DMS 273 treated with DMSO at 0.1 percent for 48 hours (cell line): ENCODE results near the gene AGO4.
"Not testable (repeated sequence)": the region's sequence is repeated elsewhere in the genome, so short reads cannot be mapped to it uniquely, and the experiment has no call there.

Experiments used
- DNase-seq: peaks from one replicate; lab custom pipeline; 2025; lab: John Stamatoyannopoulos, UW

Gene AGO4

DNA sequence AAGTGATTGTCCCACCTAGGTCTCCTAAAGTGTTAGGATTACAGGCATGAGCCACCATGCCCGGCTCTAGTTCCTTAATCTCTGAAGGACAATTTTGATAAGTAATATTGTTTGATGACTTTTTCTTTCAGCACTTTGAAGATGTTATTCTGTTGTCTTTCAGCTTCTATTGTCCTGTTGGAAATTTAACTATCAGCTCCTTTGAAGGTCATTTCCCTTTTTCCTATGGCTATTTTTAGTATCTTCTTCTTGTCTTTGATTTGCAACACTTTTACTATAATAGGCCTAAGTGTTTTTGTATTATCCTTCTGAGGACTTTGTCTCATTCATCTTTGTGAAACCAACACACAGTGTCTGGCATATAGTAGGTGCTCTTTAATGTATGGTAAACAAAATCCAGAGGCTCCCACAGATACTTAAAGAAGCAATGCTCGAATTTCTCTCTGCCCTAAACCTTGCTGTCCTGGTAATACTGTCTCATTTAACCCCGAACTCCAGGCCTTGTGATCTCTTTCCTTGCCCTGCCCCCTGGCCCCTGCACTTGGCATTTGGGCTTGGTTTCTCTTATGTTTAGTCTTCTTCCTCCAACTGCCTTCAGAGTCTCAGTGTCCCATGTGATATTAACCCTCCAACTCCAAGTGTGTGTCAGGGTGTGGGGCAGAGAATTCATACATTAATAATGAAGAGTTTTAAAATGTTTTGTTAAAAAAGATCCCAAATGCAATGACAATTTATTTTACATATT, 56.2 kb downstream of the AGO4 start:
- no peak for DNase-seq

DNA sequence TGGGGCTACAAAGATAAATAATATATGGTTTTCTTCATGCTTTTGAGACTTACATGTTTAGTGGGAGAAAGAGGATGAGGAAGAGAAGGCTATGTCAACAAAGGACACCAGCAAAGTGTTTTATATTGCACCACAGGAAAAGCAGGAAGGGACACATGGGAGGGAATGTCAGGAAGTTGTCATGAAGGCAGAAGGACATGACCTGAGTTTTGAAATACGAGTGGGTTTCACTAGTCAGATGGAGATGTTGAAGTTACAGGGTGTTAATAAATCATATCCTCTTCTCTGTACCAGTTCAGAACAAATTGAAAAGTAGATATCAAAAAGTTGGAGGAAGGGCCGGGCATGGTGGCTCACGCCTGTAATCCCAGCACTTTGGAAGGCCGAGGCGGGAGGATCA, 57.0 kb downstream of the AGO4 start:
- no peak for DNase-seq

DNA sequence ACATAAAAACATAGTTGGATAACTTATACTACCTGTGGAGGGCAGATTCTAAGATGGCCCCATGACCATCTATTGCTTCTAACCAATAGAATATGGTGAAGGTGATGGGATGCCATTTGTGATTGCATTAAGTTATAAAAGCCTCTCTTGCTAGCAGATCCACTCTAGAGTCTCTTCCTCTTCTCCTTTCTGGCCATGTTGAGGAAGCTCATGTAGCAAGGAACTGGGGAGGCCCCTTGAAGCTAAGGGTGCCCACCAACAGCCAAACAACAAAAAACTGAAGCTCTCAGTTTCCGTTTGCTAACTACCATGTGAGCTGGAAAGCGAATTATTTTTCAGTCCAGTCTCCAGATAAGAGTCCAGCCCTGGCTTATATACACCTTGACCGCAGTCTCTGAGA, 59.2 kb downstream of the AGO4 start:
- DNase-seq: no peak

DNA sequence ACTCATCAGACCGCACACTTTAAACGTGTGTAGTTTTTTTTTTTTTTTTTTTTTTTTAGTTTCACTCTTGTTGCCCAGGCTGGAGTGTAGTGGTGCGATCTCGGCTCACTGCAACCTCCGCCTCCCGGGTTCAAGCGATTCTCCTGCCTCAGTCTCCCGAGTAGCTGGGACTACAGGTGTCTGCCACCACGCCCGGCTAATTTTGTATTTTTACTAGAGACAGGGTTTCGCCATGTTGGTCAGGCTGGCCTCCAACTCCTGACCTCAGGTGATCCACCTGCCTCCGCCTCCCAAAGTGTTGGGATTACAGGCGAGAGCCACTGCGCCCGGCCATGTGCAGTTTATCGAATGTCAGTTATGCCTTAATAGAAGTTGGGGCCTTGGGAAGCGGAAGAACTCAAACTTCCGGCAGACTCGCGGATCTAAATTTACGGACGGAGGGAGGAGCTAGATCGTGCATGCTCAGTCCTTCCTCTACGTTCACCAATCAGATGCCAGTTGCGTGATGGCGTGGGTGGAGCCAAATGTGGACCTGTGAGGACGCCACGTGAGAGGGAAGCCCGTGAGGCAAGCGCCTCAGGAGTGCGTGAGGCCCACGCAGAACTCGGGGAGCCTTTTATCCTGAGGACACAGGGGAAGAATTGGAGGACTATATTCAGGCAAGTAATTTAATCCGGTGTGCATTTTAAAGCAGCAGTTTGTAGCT, 61.6 kb downstream of the AGO4 start:
- DNase-seq: not testable (repeated sequence)

DNA sequence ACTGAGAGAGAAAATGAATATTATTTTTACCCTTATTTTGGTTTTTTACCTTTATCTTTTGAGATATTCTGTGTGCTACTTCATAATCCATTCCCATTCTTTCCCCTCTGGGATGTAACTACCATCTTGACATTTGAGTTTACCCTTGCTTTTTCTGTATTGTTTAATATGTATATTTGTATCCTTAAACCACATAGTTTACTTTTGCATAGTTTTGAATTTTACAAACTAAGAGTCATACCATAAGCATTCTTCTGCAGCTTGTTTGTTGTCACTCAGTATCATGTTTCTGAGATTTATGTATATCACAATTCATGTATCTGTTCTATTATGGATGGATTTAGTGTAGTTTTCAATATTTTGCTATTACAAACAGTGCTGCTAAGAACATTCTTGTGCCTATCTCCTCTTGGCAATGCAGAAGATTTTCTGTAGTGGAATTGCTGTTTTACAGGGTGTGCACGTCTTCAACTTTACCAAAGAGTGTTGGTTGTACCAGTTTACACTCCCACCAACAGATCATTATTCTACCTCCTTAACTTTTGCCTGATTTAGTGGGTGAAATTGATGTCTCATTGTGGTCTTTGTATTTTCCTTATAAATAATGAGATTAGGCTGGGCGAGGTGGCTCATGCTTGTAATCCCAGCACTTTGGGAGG, 63.0 kb downstream of the AGO4 start:
- DNase-seq: no peak

DNA sequence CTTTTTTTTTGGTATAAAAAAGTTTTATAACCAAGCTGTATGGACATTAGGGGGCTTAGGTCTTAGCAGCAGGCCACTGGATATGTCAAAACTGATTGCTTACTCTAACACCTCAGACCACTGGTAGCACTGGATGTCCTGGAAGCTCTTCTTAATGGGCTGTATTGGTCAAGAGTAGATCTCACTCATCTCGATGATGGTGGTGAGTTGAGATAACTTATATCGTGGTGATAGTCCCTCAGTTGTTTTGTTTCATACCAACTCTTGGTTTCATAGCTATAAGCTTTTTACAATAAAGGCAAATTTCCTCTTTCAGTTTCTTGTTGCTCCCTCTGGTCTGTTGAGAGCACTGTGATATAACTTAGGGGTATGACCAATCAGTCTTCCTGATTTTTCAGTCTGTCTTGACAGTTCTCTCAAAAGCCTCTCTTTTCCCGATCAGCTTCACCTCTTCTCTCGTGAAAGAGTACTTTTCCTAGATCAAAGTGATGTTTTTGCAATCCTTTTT, 65.5 kb downstream of the AGO4 start:
- no peak for DNase-seq

DNA sequence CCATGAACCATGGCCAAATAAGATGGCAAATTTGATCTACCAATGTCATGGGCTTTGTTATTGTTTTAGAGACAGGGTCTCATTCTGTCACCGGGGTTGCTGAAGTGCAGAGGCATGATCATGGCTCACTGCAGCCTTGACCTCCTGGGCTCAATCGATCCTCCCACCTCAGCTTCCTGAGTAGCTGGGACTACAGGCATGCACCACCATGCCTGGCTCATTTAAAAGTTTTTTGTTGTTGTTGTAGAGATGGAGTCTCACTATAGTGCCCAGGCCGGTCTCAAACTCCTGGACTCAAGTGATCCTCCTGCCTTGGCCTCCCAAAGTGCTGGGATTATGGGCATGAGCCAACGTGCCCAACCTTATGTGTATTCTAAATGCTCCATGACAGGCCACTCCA, 66.3 kb downstream of the AGO4 start:
- not testable (repeated sequence) for DNase-seq

DNA sequence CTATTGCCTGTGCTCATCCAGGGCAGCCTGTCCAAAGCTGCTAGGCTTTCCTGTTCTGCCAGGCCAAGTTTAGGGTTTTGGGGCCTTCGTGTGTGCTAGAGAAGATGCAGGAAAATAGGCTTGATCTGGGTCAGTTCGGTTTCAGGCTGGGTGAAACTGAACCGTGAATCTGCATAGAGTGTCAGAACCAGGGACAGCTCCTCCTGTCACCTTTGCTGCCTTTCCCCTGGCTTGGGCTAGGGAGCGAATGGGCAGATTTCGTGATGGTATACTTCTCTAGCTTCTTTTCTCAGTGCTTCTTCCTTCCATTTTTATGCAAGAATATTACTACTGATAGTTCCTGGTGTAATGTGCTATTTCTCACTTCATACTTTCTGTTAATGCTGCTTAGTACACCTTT, 69.2 kb downstream of the AGO4 start:
- no peak for DNase-seq

DNA sequence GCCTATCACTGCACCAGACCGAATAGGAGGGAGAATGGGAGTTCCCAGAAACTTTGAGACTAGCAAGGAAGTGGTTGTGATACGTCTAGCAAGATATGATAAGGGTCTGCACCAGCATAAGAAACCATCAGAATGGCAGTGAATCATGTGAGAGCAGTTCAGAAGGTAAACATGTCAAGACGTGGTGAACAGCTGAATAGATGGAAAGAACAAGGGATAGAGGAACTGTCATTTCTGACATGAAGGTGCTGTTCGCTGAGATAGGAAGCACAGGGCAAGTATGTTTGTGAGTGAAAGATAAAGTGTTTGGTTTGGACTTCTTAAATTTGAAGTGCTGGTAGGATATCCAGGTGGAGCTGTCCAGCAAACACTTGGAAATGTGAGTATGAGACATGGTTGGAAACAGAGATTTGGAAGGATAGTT, 74.0 kb downstream of the AGO4 start:
- no peak for DNase-seq

DNA sequence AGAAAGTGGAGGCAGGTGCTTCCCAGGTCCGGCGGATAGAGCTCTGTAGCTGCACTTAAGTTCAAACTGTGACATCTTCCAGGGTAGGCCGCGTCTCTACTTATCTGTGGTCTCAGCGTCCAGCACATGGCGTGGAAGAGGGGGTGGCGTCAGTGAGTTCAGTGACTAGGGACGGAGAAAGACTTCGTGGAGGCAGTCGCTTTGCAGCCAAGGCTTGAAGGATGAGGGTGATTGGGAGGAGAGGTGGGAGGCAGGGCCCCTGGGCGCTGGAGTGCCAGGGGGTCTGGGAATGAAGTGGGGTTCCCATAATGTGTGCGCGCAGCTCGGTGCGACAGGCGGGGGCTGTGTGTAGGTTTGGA, 74.7 kb downstream of the AGO4 start:
- DNase-seq: no peak

DNA sequence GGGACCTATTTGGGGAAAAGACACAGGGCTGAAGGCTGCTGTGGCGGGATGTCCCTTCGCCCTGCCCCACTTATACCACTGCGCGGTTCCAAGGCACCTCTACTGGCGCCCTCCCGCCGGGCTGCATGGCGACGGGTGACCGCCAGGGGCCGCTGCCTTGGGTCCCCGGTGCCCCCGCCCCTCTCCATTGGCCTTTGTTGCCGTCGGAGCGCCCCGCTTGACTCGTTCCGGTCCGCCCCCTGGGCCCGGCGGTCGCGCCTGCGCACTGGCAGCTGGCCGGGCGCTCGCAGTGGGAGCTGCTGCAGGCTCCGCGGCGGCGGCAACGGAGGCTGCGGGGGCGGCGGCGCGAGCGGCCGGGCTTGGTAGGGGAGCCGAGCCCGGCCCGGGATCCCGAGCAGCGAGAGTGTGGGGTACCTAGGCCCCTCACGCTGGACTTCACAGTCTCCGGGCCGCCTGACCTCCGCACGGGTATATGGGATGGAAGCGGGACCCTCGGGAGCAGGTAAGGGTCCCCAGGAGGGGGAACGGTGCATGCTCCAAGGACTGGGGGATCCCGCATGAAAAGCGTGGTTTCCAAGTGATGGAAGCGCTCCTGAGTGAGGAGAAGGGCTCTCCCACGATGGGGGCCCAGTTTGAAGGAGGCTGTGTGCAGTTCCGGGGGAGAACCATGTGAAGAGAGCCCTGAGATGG, 75.3 kb downstream of the AGO4 start, which contains the start of gene AGO1:
TSS of gene AGO1 (plus strand) at position 265 of the 690 bp plus-strand sequence. CDS start at position 478, 213 bp downstream.
- peak; percentile 71 for DNase-seq

DNA sequence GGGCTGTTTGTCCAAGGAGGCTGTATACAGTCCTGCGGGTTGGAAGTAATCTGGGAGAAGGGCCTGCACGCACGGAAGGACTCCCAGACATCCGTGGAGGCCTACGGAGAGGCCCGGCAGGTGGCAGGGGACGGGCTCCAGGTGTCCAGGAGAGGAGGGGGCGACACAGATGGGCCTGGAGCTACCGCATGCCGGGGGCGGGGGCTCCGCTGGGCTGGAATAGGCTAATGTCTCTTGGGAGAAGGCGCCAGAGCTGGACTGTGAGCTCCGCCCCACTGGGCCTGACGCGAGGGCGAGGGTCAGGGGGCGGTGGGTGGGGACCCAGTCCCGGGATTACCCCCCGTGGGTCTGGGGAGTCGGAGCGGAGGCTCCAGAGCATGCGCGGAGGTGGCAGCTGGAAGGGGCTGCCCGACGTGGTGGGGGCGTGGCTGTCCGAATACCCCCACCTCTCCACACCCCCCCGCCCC, 75.9 kb downstream of the AGO4 start:
- no peak for DNase-seq

DNA sequence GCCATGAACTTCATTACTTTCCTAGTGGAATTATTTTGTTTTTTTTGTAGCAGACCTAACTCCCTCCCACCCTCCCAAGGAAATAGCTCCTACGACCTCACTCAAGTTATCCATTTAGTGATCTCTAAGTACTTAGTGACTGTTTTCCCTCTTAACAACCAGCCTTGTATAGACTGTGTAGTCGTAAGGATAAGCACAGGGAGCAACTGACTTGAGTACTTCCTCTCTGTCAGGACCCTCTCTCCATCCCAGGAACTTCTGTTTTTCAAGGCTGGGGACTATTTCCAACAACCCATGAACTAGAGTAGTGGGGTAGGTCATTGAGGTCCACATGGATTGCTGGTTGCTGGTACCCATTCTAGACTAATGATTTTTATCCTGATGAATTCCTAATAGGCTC, 77.1 kb downstream of the AGO4 start:
- DNase-seq: no peak

DNA sequence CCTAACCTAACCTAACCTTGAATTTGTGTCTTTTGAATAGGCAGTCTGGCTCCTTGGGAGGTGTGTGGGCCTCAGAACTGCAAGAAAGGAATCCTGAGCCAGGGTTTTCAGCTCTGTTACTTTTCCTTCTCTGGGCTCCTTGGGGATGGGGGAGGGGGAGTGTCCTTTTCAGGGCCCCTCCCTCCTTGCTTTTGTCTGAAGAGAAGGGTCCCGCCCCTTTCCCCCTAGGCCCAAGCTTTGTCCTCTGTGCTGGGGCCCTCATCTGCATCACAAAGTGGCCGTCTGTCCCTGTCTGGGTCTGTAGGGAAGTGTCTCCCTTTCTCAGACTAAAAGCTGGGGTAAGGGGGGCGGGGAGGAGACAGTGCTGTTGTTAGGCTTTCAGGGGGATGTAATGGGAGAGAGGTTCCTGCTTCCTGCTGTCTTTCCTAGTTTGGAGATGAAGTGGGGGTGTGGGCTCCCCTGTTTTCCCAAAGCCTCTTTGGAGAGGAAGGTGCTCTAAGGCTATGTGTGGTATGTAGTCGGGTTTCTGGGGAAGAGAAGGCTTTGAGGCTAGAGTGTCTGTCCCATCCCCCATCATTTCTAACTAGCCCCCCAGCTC, 78.2 kb downstream of the AGO4 start:
- DNase-seq: no peak

DNA sequence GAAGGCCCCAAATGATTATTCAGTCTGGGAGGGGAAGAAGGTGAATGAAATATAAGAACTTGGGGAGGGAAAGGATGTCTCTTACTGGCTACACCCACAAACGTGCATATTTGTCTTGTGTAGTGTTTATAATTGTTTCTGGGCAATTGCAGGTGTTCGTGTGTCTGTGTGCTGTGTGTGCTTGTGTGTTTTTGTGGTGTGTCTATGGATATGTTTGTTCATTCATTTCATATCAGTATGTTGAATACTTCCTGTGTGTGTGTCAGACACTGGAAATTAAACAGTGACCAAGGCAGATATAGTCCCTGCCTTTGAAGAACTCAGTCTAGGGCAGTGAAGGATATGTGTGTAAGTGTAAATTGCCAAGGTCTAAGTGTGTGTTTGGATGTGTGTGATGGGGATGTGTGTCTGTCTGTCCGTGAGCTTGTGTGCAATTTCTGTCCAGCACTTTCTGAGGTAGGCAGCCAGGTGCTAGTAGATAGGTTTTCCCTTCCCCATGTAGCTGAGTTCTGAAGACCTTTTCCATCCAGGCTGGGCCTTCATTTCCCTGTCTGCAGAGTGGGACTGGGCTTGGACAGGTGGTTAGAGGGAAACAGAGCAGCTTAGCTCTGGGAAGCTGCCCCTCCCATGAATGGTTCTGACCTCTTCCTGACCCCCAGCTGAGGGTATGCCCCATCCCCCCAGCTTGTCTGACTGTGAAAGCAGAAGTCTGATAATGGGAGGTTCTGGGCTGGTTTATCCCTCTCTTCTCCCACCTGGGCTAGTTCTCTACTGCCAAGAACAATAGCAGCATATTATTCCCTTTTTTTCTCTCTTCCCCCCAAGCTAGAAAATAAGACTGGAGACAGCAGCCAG, 79.0 kb downstream of the AGO4 start:
- no peak for DNase-seq

DNA sequence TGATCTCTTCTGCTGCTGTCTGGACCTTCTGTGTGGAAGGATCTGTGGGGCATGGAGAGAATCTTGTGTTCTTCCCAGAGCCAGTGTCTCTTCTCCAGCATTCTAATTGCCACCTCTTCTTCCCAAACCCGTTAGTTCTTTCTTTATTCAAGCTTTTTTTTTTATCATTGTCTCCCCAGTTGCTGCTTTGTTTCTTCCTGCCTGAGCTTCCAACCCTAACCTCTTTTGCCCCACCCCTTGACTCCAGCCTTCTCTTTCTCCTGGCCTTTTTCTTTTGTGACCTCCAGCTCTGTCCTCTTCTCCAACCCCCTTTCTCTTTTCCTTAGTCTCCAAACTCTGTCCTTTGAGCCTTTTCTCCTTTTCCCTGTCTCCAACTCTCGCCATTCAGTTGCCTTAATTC, 79.7 kb downstream of the AGO4 start:
- no peak for DNase-seq

DNA sequence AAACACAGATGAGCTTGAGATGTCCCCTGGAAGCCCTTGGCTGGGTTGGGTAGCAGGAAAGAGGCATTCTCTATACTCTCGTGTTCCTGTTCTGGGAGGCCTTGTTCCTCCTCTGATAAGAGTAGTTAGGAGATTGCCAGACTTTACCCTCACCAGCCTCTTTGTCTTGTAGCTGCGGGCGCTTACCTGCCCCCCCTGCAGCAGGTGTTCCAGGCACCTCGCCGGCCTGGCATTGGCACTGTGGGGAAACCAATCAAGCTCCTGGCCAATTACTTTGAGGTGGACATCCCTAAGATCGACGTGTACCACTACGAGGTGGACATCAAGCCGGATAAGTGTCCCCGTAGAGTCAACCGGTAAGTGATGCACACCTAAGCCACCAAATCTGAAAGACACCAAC, 80.4 kb downstream of the AGO4 start:
- no peak for DNase-seq

DNA sequence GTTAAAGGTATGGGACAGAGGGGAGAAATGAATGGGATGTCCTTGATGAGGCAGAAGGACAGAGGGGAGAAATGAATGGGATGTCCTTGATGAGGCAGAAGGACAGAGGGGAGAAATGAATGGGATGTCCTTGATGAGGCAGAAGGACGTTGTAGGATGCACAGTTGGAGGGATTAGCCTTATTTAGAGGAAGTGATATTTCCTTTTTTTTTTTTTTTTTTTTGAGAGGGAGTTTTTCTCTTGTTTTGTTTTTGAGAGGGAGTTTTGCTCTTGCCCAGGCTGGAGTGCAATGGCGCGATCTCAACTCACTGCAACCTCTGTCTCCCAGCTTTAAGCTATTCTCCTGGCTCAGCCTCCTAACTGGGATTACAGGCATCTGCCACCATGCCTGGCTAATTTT, 81.2 kb downstream of the AGO4 start:
- not testable (repeated sequence) for DNase-seq

DNA sequence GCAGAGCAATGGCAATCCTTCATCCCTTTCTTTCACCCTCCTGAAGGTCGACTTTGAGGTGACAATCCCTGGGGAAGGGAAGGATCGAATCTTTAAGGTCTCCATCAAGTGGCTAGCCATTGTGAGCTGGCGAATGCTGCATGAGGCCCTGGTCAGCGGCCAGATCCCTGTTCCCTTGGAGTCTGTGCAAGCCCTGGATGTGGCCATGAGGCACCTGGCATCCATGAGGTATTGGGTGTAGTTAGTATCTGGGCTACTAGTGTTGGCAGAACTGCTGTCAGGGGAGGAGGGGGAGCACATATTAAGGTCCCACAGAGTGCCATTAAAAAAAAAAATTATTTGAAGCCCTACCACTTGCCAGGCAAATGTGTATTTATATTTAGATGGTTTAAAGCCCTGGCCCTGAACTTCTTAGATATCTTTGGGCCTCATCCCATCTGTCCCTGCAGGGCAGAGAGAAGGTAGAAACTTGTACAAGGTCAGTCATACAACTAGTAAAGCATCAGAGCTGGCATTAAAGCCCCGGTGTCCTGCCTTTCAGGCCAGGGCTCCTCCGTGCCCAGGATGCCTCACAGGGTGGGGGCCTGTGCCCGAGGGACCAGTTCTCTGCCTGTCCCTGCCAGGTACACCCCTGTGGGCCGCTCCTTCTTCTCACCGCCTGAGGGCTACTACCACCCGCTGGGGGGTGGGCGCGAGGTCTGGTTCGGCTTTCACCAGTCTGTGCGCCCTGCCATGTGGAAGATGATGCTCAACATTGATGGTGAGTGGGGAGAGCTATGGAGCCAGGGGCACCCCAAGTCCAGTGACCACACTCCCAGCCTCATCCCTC, 85.4 kb downstream of the AGO4 start:
- no peak for DNase-seq

DNA sequence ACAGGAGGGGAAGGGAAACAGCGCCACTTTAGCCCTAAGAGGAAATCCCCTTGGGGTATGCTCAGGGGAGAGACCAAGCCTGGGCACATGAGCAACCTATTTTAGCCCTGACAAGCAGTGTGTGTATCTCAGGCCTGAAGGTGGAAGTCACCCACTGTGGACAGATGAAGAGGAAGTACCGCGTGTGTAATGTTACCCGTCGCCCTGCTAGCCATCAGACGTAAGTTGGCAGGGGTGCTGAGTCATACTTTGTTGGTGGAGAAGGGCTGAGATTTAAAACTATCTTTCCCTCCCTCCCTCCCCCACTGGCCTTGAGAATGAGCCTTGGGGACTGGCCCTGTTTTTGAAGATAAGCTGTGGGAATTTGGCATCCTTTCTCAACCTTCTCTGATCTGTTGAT, 86.4 kb downstream of the AGO4 start:
- no peak for DNase-seq
